Caco-2 (cell line): ENCODE measurements around the gene RALGAPA2. TPM values are rescaled to one million over a fixed set of nuclear protein-coding genes. Genes with fewer than 3 reads are reported as not detected.

ENCODE experiments used
- BruUV-seq: library from RNA; stranded (reverse); fragments of 400-500 nt; replicated peaks from 2 replicates; lab custom pipeline; 2021; lab: Mats Ljungman, UMichigan
- CTCF ChIA-PET: fragments of 300-600 bp; sonication (Branson Sonifier 250); formaldehyde crosslinking; loops from one replicate; lab custom pipeline; 2022; ENCODE audit warnings: antibody characterized with exemption; lab: Charles Lee
- POLR2A ChIA-PET: fragments of 300-600 bp; sonication (Branson Sonifier 250); formaldehyde crosslinking; loops from one replicate; lab custom pipeline; 2022; ENCODE audit warnings: antibody characterized with exemption; lab: Charles Lee
- DNase-seq, 2 experiments: peaks; one replicate each; pipeline versions ENCODE4 v3.0.0 to v3.0.0-alpha.2; 2020 to 2022
- H3K27me3 ChIP-seq: replicated peaks from 2 replicates; pipeline ENCODE4 v1.6.0; 2011; ENCODE audit warnings: low read length; ENCODE audit not compliant: control insufficient read depth, insufficient read depth
- H3K36me3 ChIP-seq: 2 replicates; pipeline ENCODE4 v1.5.1; 2011; ENCODE audit warnings: low read length; ENCODE audit not compliant: control insufficient read depth, insufficient read depth
- H3K4me1 ChIP-seq: fragments of 250-450 bp; sonication (Bioruptor Pico); 2 replicates; pipeline ENCODE4 v1.5.1; 2020; ENCODE audit warnings: mild to moderate bottlenecking
- H3K4me3 ChIP-seq: 2 replicates; pipeline ENCODE4 v1.5.1; 2011; ENCODE audit warnings: low read depth, mild to moderate bottlenecking, control low read depth, low read length
- H3K9me3 ChIP-seq: fragments of 250-450 bp; sonication (Bioruptor Pico); 2 replicates; pipeline ENCODE4 v1.5.1; 2020; ENCODE audit warnings: mild to moderate bottlenecking, moderate library complexity
- H3K27ac Mint-ChIP-seq: one replicate; pipeline ENCODE4 v1.8.0; 2022; ENCODE audit warnings: mixed read lengths; ENCODE audit not compliant: unreplicated experiment
- H3K27me3 Mint-ChIP-seq: one replicate; pipeline ENCODE4 v1.8.0; 2022; ENCODE audit warnings: mixed read lengths; ENCODE audit not compliant: insufficient read depth, unreplicated experiment
- H3K36me3 Mint-ChIP-seq: one replicate; pipeline ENCODE4 v1.8.0; 2022; ENCODE audit warnings: mild to moderate bottlenecking, mixed read lengths; ENCODE audit not compliant: insufficient read depth, unreplicated experiment
- H3K4me1 Mint-ChIP-seq: one replicate; pipeline ENCODE4 v1.8.0; 2022; ENCODE audit warnings: low read depth, mixed read lengths; ENCODE audit not compliant: unreplicated experiment
- H3K4me3 Mint-ChIP-seq: one replicate; pipeline ENCODE4 v1.8.0; 2022; ENCODE audit warnings: mild to moderate bottlenecking, moderate library complexity, mixed read lengths; ENCODE audit not compliant: unreplicated experiment
- H3K9me3 Mint-ChIP-seq: one replicate; pipeline ENCODE4 v1.8.0; 2022; ENCODE audit warnings: mixed read lengths; ENCODE audit not compliant: unreplicated experiment
- intact Hi-C: fragments of 100-400 bp; cut with micrococcal nuclease; formaldehyde crosslinking; loops from one replicate; pipeline ENCODE4 v1.10.0; 2022; ENCODE audit not compliant: unreplicated experiment
- total RNA-seq: library from RNA; stranded (reverse); gene quantifications from 2 replicates; pipeline ENCODE4 v1.2.3, GENCODE V29; 2022
- TF ChIP-seq, protein P1 (sequence below), 2 experiments: fragments of 200-600 bp in 1 of 2; IDR thresholded peaks; 1 replicate in 1 of 2; 2 replicates in 1 of 2; pipeline versions ENCODE4 v1.5.1 to v1.8.0; 2011 to 2022; ENCODE audit warnings: antibody characterized with exemption in 1 of 2, control low read depth in 1 of 2, inconsistent platforms in 1 of 2, low read depth in 1 of 2, low read length in 1 of 2, mild to moderate bottlenecking in 1 of 2, moderate library complexity in 1 of 2; ENCODE audit not compliant: insufficient read depth in 1 of 2, severe bottlenecking in 1 of 2, unreplicated experiment in 1 of 2

Gene RALGAPA2
- total RNA-seq, 1 experiment from 2014 or later, result 17.3 TPM

DNA sequence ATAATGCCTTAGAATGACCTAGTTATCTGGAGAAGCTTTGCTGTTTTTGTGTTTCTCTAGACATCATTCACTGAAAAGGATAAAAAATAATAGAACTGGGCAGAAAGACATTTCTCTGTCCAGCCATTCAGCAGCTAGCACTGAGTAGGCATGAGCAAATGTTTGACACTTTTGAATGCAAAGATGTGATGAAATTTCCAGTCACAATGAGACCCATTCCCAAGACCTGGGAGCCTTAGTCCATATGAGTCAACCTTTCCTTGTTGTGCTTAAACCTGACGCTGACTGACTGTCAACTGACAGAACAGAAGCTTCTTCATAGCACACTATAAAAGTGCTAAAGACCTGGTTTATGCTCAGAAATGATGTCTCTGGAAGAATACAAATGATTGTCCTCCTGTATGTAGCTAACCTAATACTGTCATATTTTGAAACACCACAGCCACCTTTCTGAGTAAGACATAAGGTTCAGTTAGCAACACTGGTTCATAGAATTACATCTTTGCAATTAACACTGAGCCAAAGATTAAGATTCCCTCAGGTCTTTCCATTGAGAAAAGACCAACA lies 17.1 kb downstream of the RALGAPA2 start:
- no peak overlapping the region for H3K4me3 Mint-ChIP-seq
- no peak for DNase-seq
- H3K36me3 ChIP-seq, result no peaks in the 10 kb centered on the region
- TF ChIP-seq, protein P1, sequence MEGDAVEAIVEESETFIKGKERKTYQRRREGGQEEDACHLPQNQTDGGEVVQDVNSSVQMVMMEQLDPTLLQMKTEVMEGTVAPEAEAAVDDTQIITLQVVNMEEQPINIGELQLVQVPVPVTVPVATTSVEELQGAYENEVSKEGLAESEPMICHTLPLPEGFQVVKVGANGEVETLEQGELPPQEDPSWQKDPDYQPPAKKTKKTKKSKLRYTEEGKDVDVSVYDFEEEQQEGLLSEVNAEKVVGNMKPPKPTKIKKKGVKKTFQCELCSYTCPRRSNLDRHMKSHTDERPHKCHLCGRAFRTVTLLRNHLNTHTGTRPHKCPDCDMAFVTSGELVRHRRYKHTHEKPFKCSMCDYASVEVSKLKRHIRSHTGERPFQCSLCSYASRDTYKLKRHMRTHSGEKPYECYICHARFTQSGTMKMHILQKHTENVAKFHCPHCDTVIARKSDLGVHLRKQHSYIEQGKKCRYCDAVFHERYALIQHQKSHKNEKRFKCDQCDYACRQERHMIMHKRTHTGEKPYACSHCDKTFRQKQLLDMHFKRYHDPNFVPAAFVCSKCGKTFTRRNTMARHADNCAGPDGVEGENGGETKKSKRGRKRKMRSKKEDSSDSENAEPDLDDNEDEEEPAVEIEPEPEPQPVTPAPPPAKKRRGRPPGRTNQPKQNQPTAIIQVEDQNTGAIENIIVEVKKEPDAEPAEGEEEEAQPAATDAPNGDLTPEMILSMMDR (IDR thresholded peaks at IDR 0.05; ENCODE audit: insufficient read depth in 1 of 2, low read depth in 1 of 2, low read length in 1 of 2, severe bottlenecking in 1 of 2, unreplicated experiment in 1 of 2), result no peak
- no peaks in the 10 kb centered on the region for H3K4me1 Mint-ChIP-seq
- no peak overlapping the region for H3K4me3 ChIP-seq
- ChIA-PET POLR2A (no interaction called here), CTCF (no interaction called here)
- no peaks in the 10 kb centered on the region for H3K27me3 Mint-ChIP-seq
- H3K9me3 Mint-ChIP-seq, result no peaks in the 10 kb centered on the region
- H3K27me3 ChIP-seq, result no peaks in the 10 kb centered on the region
- intact Hi-C loops, result no loop called here
- no TSS peak for BruUV-seq
- H3K4me1 ChIP-seq, result no peaks in the 10 kb centered on the region
- no peak overlapping the region for H3K27ac Mint-ChIP-seq
- no peaks in the 10 kb centered on the region for H3K36me3 Mint-ChIP-seq
- no peaks in the 10 kb centered on the region for H3K9me3 ChIP-seq

DNA sequence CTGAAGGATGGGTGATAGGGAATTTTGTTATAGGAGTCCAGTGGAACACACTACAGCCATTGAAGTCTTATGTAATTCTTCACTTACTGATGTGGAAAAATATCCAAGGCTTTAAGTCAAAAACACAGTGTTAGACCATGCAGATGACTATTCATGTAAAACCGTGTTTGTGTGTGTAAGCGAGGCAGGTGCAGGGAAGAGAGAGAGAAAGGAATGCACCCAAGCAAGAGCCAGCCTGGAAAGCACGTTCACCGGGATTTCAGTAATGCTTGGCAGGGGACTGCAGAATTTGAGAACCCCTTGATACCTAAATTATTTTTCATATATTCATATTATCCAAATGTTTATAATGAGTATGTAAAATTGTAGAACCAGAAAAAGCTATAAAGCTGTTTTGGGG lies 17.9 kb downstream of the RALGAPA2 start:
- intact Hi-C loops, result no loop called here
- no TSS peak for BruUV-seq
- Mint-ChIP-seq H3K4me1 (no peaks in the 10 kb centered on the region), H3K4me3 (no peak overlapping the region), H3K27ac (no peak overlapping the region), H3K36me3 (no peaks in the 10 kb centered on the region), H3K27me3 (no peaks in the 10 kb centered on the region), H3K9me3 (no peaks in the 10 kb centered on the region)
- TF ChIP-seq, protein P1 (IDR thresholded peaks at IDR 0.05; ENCODE audit: insufficient read depth in 1 of 2, low read depth in 1 of 2, low read length in 1 of 2, severe bottlenecking in 1 of 2, unreplicated experiment in 1 of 2), result no peak
- CTCF ChIA-PET, result no interaction called here
- Histone ChIP-seq H3K27me3 (no peaks in the 10 kb centered on the region), H3K4me3 (no peak overlapping the region), H3K9me3 (no peaks in the 10 kb centered on the region), H3K4me1 (no peaks in the 10 kb centered on the region), H3K36me3 (no peaks in the 10 kb centered on the region)
- DNase-seq, result no peak
- POLR2A ChIA-PET, result no interaction called here

DNA sequence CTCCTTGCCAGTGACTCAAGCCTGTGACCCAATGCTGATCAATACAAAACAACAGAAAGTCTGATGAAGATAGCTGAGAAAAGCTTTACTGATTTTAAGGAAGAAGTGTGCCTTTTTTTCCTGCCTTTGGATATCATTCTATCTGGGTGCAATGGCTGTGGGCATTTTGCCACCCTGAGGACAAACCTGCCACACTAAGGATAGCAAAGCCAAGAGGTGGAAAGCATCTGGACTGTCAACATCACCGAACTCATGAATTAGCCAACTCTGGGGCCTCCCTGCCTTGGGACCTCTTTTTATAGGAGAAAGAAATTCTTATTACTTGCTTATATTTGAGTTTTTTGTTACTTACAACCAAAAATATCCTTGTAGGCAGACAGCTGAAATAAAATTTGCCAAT lies 19.9 kb downstream of the RALGAPA2 start:
- no peak overlapping the region for H3K27ac Mint-ChIP-seq
- Histone ChIP-seq H3K27me3 (no peaks in the 10 kb centered on the region), H3K4me3 (no peak overlapping the region), H3K4me1 (no peaks in the 10 kb centered on the region), H3K9me3 (no peaks in the 10 kb centered on the region), H3K36me3 (no peaks in the 10 kb centered on the region)
- no peaks in the 10 kb centered on the region for H3K4me1 Mint-ChIP-seq
- ChIA-PET CTCF (no interaction called here), POLR2A (no interaction called here)
- TF ChIP-seq, protein P1 (IDR thresholded peaks at IDR 0.05; ENCODE audit: insufficient read depth in 1 of 2, low read depth in 1 of 2, low read length in 1 of 2, severe bottlenecking in 1 of 2, unreplicated experiment in 1 of 2), result no peak
- no TSS peak for BruUV-seq
- H3K9me3 Mint-ChIP-seq, result no peaks in the 10 kb centered on the region
- H3K4me3 Mint-ChIP-seq, result no peak overlapping the region
- no peaks in the 10 kb centered on the region for H3K36me3 Mint-ChIP-seq
- intact Hi-C loops, result no loop called here
- no peaks in the 10 kb centered on the region for H3K27me3 Mint-ChIP-seq
- DNase-seq, result no peak
